ENCODE measurements around the gene SLC17A3. TPM values are rescaled to one million over a fixed set of nuclear protein-coding genes. Genes with fewer than 3 reads are reported as not detected.

Gene SLC17A3
- total and polyA plus RNA-seq, 9 of the 15 experiments (the other 6 are each of a cell fraction or from before 2014, with no cell fraction given), result 0.04 to 0.08 TPM; not detected in 7

- no peak for DNase-seq (ENCODE audit: extremely low read depth in 1 of 4, low spot score in 3 of 4)
- no peak overlapping the region for H2AFZ ChIP-seq (ENCODE audit: low read depth, low read length)
- POLR2A ChIA-PET, result no interaction called here
- no peaks in the 10 kb centered on the region for H3K9me1 ChIP-seq (ENCODE audit: control insufficient read depth, insufficient read depth, low read length)
- H4K20me1 ChIP-seq (replicated peaks; ENCODE audit: control insufficient read depth, insufficient read depth, low read length), result no peaks in the 10 kb centered on the region
- no peak overlapping the region for H3K9ac ChIP-seq (ENCODE audit: insufficient read depth in 1 of 2, low read depth in 2 of 2, low read length in 2 of 2)
- peaks cover 2 to 8% of the 10 kb centered on the region in 2 experiments; a peak in 2 of 5 replicates for H3K27me3 ChIP-seq (ENCODE audit: control insufficient read depth in 2 of 2, insufficient read depth in 2 of 2, low read length in 2 of 2)
- intact Hi-C loops (cut with micrococcal nuclease), result no loop called here
- no peak overlapping the region for H3K4me3 ChIP-seq
- H3K79me2 ChIP-seq (ENCODE audit: control insufficient read depth, insufficient read depth, low read length), result no peaks in the 10 kb centered on the region
- CTCF ChIA-PET (ENCODE audit: low intra/inter-chr PET ratio), result no interaction called here
- in situ Hi-C loops (cut with MboI), result no loop called here
- H3K27ac ChIP-seq (ENCODE audit: extremely low read depth, low read depth, low read length), result no peak overlapping the region
- no peaks in the 10 kb centered on the region for H3K36me3 ChIP-seq (ENCODE audit: control insufficient read depth, insufficient read depth, low read length)
- no peaks in the 10 kb centered on the region for H3K4me1 ChIP-seq (replicated peaks in 1 of 2; ENCODE audit: control insufficient read depth in 2 of 2, insufficient read depth in 2 of 2, low read length in 2 of 2)
- ATAC-seq, result no peak
- H3K9me3 ChIP-seq (replicated peaks; ENCODE audit: control insufficient read depth, insufficient read depth, low read depth, low read length), result no peaks in the 10 kb centered on the region
- no peak overlapping the region for H3K4me2 ChIP-seq (ENCODE audit: insufficient read depth, low read length)
- BruUV-seq (replicated peaks), result no TSS peak
- FAIRE-seq, result no peak
- TF ChIP-seq ZNF217 (CRISPR knock-in tag; IDR thresholded peaks at IDR 0.05) (no peak), PHTF2 (CRISPR knock-in tag; IDR thresholded peaks at IDR 0.05) (no peak), HDAC1 (IDR thresholded peaks at IDR 0.05) (no peak), ZNF707 (CRISPR knock-in tag; conservative IDR thresholded peaks at IDR 0.05) (no peak), SMAD3 (CRISPR knock-in tag; conservative IDR thresholded peaks at IDR 0.05) (no peak), ETV6 (IDR thresholded peaks at IDR 0.05; ENCODE audit: borderline replicate concordance in 1 of 2, low read depth in 2 of 2, low read length in 1 of 2) (no peak), ETV6 (CRISPR knock-in tag; IDR thresholded peaks at IDR 0.05; ENCODE audit: borderline replicate concordance) (no peak), ZBTB12 (CRISPR knock-in tag; IDR thresholded peaks at IDR 0.05) (no peak), SIN3A (IDR thresholded peaks at IDR 0.05; ENCODE audit: borderline replicate concordance in 2 of 2, control insufficient read depth in 1 of 2, low read depth in 2 of 2, low read length in 2 of 2) (no peak), SUPT5H (IDR thresholded peaks at IDR 0.05) (no peak), TFAP4 (CRISPR knock-in tag; IDR thresholded peaks at IDR 0.05; ENCODE audit: borderline replicate concordance) (no peak), POLR2AphosphoS5 (IDR thresholded peaks at IDR 0.05; ENCODE audit: control insufficient read depth, insufficient read depth, low read depth, low read length) (no peak), CUX1 (CRISPR knock-in tag; IDR thresholded peaks at IDR 0.05) (no peak)
Measured at GRCh38 chr6:25821341-25821740, 52.7 kb downstream of the SLC17A3 start.
